Panc1 (cell line): ENCODE measurements around the gene PCSK2.

ENCODE experiments used
- CTCF ChIP-seq: fragments of 450-650 bp; IDR thresholded peaks from 2 replicates; pipeline ENCODE4 v1.5.1; 2017; ENCODE audit warnings: mild to moderate bottlenecking
- POLR2AphosphoS5 ChIP-seq: IDR thresholded peaks from 2 replicates; pipeline ENCODE4 v1.6.1; 2012; ENCODE audit warnings: mild to moderate bottlenecking, low read depth, low read length, moderate library complexity

GRCh38 chr20:17295991-17296390 is 69.2 kb downstream of the PCSK2 start:
- no peak for TF ChIP-seq CTCF
- no peak for TF ChIP-seq POLR2AphosphoS5
